ENCODE data around the gene TMEM163. TPM values are rescaled to one million over a fixed set of nuclear protein-coding genes. Genes with fewer than 3 reads are reported as not detected.
A peak's percentile ranks its signal among the peaks of the same experiment; 100 is the strongest.

Gene TMEM163
- total RNA-seq, 2 donors from 2014 or later: 0.57 to 1.3 TPM

DNA sequence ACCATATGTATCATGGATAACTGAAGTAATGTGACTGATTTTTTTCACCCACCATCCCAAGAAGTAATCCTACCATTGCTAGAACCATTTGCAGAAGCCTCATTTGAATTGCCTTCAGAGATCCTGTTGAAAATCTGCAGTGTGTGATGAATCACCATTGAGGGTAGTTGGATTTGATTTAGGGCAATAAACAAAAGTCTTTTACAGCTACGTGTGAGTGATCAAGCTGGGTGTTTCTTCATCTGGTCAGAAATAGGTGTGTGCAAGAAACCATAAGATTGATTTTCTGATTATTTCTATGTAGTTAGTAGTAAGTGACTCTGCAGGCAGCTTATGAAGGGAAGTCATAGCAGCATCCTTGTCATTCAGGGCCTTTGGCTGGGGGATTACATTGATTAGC is 305.4 kb downstream of the TMEM163 start:
- Mint-ChIP-seq H3K36me3 (ENCODE audit: low read depth) (peaks cover 4% of the 10 kb centered on the region), H3K27me3 (no peaks in the 10 kb centered on the region), H3K4me3 (no peak overlapping the region), H3K4me1 (peaks cover 40% of the 10 kb centered on the region), H3K27ac (peak overlapping the region; percentile 41)
- H3K9me3 ChIP-seq (ENCODE audit: control insufficient read depth, low read length, poor library complexity, severe bottlenecking): no peaks in the 10 kb centered on the region
- ATAC-seq: no peak
- no peak for DNase-seq

DNA sequence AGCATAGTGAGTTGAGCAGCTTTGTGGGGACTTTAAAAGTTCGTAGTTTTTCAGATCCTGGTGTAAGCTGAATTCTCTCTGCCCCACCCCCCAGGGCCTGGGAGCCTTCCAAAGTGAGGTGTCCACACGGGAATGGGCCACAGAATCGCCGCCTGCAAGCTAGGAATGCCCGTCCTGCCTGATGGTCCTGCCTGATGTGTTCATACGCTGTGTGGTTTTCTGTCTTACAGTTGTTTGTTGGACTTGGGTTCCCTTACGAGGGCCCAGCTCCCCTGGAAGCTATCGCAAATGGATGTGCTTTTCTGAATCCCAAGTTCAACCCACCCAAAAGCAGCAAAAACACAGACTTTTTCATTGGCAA is 306.2 kb downstream of the TMEM163 start:
- H3K27ac Mint-ChIP-seq: peak overlapping the region; percentile 93
- no peak overlapping the region for H3K4me3 Mint-ChIP-seq
- H3K36me3 Mint-ChIP-seq (ENCODE audit: low read depth): peaks cover 3% of the 10 kb centered on the region
- DNase-seq (no peak), ATAC-seq (no peak)
- H3K9me3 ChIP-seq (ENCODE audit: control insufficient read depth, low read length, poor library complexity, severe bottlenecking): no peaks in the 10 kb centered on the region
- peaks cover 48% of the 10 kb centered on the region for H3K4me1 Mint-ChIP-seq
- no peaks in the 10 kb centered on the region for H3K27me3 Mint-ChIP-seq

GRCh38 chr2:134411828-134412638 is 306.8 kb downstream of the TMEM163 start:
- H3K9me3 ChIP-seq (ENCODE audit: control insufficient read depth, low read length, poor library complexity, severe bottlenecking): no peaks in the 10 kb centered on the region
- Mint-ChIP-seq H3K36me3 (ENCODE audit: low read depth) (peaks cover 3% of the 10 kb centered on the region), H3K4me1 (peaks cover 52% of the 10 kb centered on the region), H3K4me3 (peak overlapping the region; percentile 41), H3K27me3 (no peaks in the 10 kb centered on the region), H3K27ac (peak overlapping the region; percentile 93)
- ATAC-seq: peak; percentile 90
- DNase-seq: peak; percentile 27 to 50 (median 45)

DNA sequence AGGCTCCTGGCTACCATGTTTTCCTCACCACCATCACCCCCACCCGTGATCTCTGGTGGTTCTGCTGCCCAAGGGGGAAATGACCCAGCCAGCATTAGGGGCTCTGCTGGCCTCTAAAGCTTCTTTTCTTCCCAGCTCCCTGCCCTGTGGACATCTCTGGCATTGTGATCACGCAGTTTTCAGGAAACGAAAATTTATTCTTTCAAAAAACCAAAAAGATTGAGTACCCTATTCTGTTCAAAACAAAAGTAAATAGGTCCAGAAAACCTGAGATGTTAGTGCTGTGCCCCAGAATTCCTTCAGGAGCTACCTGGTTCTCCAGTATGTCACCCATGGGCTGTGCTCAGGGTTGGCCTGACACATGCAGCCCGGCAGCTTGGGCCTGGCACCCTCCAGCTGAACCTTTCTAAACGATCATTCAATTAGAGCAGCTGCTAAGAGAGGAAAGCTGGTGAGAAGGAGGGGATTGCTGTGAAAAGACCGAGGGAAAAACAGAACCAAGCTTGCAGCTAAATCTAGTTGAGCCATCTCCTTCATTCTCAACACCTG is 307.4 kb downstream of the TMEM163 start:
- H3K4me3 Mint-ChIP-seq: peak overlapping the region; percentile 70
- peaks cover 56% of the 10 kb centered on the region for H3K4me1 Mint-ChIP-seq

GRCh38 chr2:134410831-134411231 is 308.0 kb downstream of the TMEM163 start:
- Mint-ChIP-seq H3K4me1 (peaks cover 57% of the 10 kb centered on the region), H3K27ac (peak overlapping the region; percentile 93), H3K27me3 (no peaks in the 10 kb centered on the region), H3K36me3 (ENCODE audit: low read depth) (peaks cover 2% of the 10 kb centered on the region), H3K4me3 (peak overlapping the region; percentile 70)
- DNase-seq: no peak
- no peak for ATAC-seq
- H3K9me3 ChIP-seq (ENCODE audit: control insufficient read depth, low read length, poor library complexity, severe bottlenecking): no peaks in the 10 kb centered on the region

More for the DNA sequence above, 307.4 kb downstream of the TMEM163 start:
- DNase-seq (no peak), ATAC-seq (peak; percentile 30)
- H3K9me3 ChIP-seq (ENCODE audit: control insufficient read depth, low read length, poor library complexity, severe bottlenecking): no peaks in the 10 kb centered on the region
- Mint-ChIP-seq H3K27me3 (no peaks in the 10 kb centered on the region), H3K36me3 (ENCODE audit: low read depth) (peaks cover 3% of the 10 kb centered on the region), H3K27ac (peak overlapping the region; percentile 93)

DNA sequence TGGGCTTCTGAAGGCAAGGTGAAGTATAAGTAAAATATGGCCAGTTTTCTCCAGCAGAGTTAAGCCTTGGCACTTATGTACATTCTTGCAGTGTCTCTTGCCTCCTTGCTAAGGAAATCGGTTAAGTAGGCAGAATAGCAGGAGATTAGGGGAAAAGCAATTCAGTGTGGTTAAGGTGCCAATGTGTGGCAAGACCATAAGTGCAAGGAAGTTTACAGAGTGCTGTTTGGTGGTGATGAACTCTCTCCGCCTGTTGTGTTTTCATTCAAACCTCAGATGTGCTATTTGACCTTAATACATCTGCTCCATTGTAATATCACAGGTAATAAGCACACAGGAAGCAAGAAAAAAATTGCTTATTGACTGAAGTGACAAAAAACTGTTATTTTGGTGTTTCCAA is 308.8 kb downstream of the TMEM163 start:
- peak overlapping the region; percentile 47 for H3K4me3 Mint-ChIP-seq
- peak overlapping the region; percentile 93 for H3K27ac Mint-ChIP-seq
- no peaks in the 10 kb centered on the region for H3K36me3 Mint-ChIP-seq (ENCODE audit: low read depth)
- ATAC-seq: peak; percentile 13
- no peaks in the 10 kb centered on the region for H3K27me3 Mint-ChIP-seq
- no peaks in the 10 kb centered on the region for H3K9me3 ChIP-seq (ENCODE audit: control insufficient read depth, low read length, poor library complexity, severe bottlenecking)
- H3K4me1 Mint-ChIP-seq: peaks cover 54% of the 10 kb centered on the region
- DNase-seq: no peak

DNA sequence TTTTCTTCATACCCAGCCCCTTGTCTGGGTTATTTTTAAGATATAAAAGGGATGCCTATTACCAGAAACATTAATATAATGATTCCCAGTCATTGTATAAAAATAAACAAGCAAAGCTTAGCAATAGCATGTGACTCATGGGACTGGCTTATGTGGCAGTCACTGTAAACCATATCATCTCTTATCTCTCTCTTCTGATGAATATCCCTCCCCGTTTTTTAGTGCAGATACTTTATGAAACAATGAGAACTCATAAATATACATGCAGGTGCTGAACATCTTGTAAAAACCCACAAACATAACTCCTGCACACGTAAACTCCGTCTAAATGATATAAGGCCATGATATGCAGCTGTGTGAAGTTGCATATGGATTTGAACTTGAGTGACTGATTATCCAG is 310.0 kb downstream of the TMEM163 start:
- Mint-ChIP-seq H3K4me1 (peaks cover 58% of the 10 kb centered on the region), H3K27me3 (no peaks in the 10 kb centered on the region), H3K36me3 (ENCODE audit: low read depth) (no peaks in the 10 kb centered on the region), H3K27ac (peak overlapping the region; percentile 93), H3K4me3 (no peak overlapping the region)
- no peak for DNase-seq
- H3K9me3 ChIP-seq (ENCODE audit: control insufficient read depth, low read length, poor library complexity, severe bottlenecking): no peaks in the 10 kb centered on the region
- no peak for ATAC-seq

DNA sequence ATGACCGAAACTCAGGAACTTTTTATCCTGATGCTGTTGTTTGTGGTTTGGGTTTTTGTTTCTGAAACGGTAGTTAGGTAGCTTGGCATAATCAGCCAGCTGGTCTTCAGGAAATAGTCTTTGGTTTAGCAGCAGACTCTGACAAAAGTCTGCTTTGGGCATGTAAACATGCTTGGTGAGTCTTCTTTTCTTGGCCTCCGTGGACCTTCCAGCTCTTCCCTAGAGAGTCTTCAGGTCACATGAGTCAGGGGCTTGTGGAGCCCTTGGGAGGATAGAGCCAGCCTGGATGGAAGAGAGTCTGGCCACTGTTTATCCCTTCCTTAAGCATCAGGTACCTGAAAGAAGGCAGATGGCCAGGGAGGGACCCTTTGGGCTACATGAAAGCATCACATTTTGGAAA is 310.4 kb downstream of the TMEM163 start:
- no peak for DNase-seq
- ATAC-seq: no peak
- no peaks in the 10 kb centered on the region for H3K9me3 ChIP-seq (ENCODE audit: control insufficient read depth, low read length, poor library complexity, severe bottlenecking)
- no peak overlapping the region for H3K4me3 Mint-ChIP-seq
- H3K27me3 Mint-ChIP-seq: no peaks in the 10 kb centered on the region
- H3K27ac Mint-ChIP-seq: peak overlapping the region; percentile 93
- H3K4me1 Mint-ChIP-seq: peaks cover 62% of the 10 kb centered on the region
- peaks cover 4% of the 10 kb centered on the region for H3K36me3 Mint-ChIP-seq (ENCODE audit: low read depth)

DNA sequence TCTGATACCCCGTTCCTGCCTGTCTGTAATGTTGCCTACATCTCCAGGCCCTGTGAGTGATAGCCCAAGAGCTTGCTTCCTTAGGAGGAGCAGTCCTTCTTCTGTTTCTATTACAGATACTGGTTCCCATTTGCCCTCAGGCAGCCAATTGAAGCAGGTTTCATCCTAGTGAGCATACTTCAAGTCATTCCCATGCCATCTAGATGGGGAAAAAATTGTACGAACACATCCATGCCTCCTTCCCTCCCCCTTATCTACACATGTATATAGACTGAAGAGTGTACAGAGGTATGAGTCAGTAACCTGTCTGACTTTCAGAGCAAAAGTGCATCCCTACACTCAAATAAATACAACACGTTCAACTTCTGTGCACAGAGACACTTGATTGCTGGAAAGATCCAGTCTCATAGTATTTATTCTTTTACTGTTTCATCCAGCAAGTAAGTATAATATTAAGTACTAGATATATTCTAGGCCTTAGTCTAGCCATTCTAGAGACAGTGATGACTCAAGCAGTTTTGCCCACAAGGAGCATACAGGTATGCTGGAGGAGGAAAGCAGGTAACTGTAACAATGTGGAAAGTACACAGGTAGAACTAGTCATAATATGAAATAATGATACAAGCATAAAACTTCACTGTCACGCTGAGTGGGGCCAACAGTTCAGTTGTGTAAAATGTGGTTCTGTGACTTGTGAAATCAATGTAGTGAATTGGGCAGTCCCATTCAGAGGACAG is 311.5 kb downstream of the TMEM163 start:
- Mint-ChIP-seq H3K27ac (peak overlapping the region; percentile 93), H3K4me1 (peaks cover 65% of the 10 kb centered on the region), H3K36me3 (ENCODE audit: low read depth) (peaks cover 7% of the 10 kb centered on the region), H3K4me3 (no peak overlapping the region), H3K27me3 (no peaks in the 10 kb centered on the region)
- no peak for ATAC-seq
- no peaks in the 10 kb centered on the region for H3K9me3 ChIP-seq (ENCODE audit: control insufficient read depth, low read length, poor library complexity, severe bottlenecking)
- no peak for DNase-seq

DNA sequence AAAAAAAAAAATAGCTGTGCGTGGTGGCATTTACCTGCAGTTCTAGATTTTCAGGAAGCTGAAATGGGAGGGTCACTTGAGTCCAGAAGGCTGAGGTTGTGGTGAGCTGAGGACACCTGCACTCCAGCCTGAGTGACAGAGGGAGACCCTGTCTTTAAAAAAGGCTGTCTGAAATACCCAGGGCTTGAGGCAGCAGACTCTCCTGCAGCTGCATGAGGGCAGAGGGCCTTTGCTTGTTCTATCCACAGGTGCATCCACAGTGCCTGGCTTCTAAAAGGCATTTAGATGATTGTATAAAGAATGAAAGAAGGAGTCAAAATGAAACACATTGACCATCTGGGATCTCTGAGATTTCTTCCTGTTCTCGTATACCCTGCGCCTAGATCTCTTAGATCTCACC is 312.1 kb downstream of the TMEM163 start:
- no peak for ATAC-seq
- H3K27me3 Mint-ChIP-seq: no peaks in the 10 kb centered on the region
- H3K27ac Mint-ChIP-seq: peak overlapping the region; percentile 93
- H3K9me3 ChIP-seq (ENCODE audit: control insufficient read depth, low read length, poor library complexity, severe bottlenecking): no peaks in the 10 kb centered on the region
- no peak for DNase-seq
- no peak overlapping the region for H3K4me3 Mint-ChIP-seq
- peaks cover 66% of the 10 kb centered on the region for H3K4me1 Mint-ChIP-seq
- peaks cover 7% of the 10 kb centered on the region for H3K36me3 Mint-ChIP-seq (ENCODE audit: low read depth)

DNA sequence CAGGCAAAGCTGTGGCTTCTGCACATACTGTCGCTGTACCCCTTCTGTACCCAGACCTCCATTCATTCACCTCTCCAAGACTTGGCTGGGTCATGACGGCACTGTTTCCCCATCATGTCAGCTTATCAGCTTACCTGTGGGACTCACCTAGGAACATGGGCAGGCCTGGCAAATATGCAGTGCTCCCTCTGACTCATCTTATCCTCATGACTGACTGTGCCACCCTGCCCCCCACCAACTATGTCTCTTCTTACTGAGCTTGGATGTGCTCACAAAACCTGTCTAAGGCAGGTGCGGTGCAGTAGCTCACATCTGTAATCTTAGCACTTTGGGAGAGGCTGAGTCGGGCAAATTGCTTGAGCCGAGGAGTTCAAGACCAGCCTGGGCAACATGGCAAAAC is 312.5 kb downstream of the TMEM163 start:
- ATAC-seq (no peak), DNase-seq (no peak)
- Mint-ChIP-seq H3K27me3 (no peaks in the 10 kb centered on the region), H3K36me3 (ENCODE audit: low read depth) (peaks cover 7% of the 10 kb centered on the region), H3K27ac (peak overlapping the region; percentile 93), H3K4me3 (no peak overlapping the region), H3K4me1 (peaks cover 62% of the 10 kb centered on the region)
- H3K9me3 ChIP-seq (ENCODE audit: control insufficient read depth, low read length, poor library complexity, severe bottlenecking): no peaks in the 10 kb centered on the region
